RWPE2 (cell line): ENCODE results near the gene TMED6.

Experiments used
- ATAC-seq: fragments of 200-7000 bp; cut with Tn5 transposase; 3 replicates; pipeline ENCODE4 v1.9.1; 2021; ENCODE audit warnings: low read depth
- DNase-seq: peaks from one replicate; pipeline ENCODE4 v3.0.0-alpha.2; 2020; ENCODE audit warnings: low spot score
- H3K27ac ChIP-seq: fragments of 450-650 bp; 2 replicates; pipeline ENCODE4 v1.5.1; 2017; ENCODE audit warnings: mild to moderate bottlenecking; ENCODE audit not compliant: poor library complexity, severe bottlenecking
- H3K27me3 ChIP-seq: fragments of 250-450 bp; sonication (Bioruptor Pico); 2 replicates; pipeline ENCODE4 v1.5.1; 2021; ENCODE audit warnings: mild to moderate bottlenecking, moderate library complexity; ENCODE audit not compliant: insufficient read depth, poor library complexity, severe bottlenecking
- H3K36me3 ChIP-seq: fragments of 250-450 bp; sonication (Bioruptor Pico); 2 replicates; pipeline ENCODE4 v1.5.1; 2020; ENCODE audit warnings: low read depth, mild to moderate bottlenecking, moderate library complexity
- H3K4me1 ChIP-seq: fragments of 250-450 bp; sonication (Bioruptor Pico); 2 replicates; pipeline ENCODE4 v1.5.1; 2021; ENCODE audit warnings: mild to moderate bottlenecking, moderate library complexity; ENCODE audit not compliant: insufficient read depth, poor library complexity, severe bottlenecking
- H3K4me3 ChIP-seq: fragments of 250-450 bp; sonication (Bioruptor Pico); 2 replicates; pipeline ENCODE4 v1.5.1; 2021; ENCODE audit warnings: mild to moderate bottlenecking, moderate library complexity; ENCODE audit not compliant: severe bottlenecking
- H3K9me3 ChIP-seq: fragments of 250-450 bp; sonication (Bioruptor Pico); 2 replicates; pipeline ENCODE4 v1.5.1; 2021; ENCODE audit warnings: mild to moderate bottlenecking, moderate library complexity; ENCODE audit not compliant: severe bottlenecking
- TF ChIP-seq, protein P1 (sequence below): fragments of 450-650 bp; IDR thresholded peaks from one replicate; pipeline ENCODE4 v1.5.1; 2017; ENCODE audit warnings: mild to moderate bottlenecking, moderate library complexity; ENCODE audit not compliant: poor library complexity, severe bottlenecking

TMED6 gene

DNA sequence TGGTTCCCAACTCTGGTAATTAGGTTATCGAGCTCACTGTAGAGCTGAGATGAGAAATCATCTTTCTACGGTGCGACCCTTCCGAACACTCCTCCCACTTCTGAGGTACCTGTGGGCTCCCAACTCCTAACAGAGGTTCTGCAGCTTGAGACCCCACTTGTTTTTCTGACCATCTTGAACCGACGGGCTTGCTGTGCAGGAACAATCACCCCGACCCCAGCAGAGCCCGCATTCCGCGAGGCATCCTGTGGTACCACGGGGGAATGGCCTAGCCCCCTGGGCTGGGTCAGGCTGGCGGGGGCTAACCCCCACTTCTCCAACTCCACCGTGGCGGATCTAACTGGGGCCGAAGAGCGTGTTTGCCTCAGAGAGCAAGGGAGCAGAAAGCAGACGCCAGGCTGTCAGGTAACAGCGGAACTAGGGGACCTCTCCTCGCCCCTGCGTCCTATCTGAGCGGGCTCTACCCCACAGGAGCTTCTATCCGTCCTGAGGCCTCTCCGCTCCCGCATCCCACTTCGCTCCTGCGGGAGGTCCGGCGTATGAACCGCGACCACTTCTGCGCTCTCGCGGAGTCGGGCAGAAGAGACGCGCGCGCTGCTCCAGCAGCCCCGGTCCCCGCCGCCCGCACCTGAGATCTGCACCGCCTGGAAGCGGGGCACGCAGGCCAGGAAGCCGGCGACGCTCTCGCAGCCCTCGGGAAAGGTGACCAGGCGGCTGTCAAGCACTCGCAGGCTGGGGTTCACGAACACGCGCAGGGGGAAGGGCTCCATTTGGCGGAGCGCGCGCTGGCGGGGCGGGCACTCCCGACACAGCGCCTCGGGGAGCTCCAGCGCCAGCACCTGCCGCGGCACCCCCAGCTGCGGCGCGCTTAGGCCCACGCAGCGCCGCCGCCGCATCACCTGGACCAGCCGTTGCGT lies 22.0 kb downstream of the TMED6 start:
- Histone ChIP-seq H3K4me3 (peak overlapping the region; percentile 83), H3K36me3 (peaks cover 74% of the 10 kb centered on the region), H3K9me3 (no peaks in the 10 kb centered on the region), H3K27ac (peak overlapping the region; percentile 57), H3K27me3 (no peaks in the 10 kb centered on the region), H3K4me1 (peaks cover 13% of the 10 kb centered on the region)
- ATAC-seq (peak; percentile 26), DNase-seq (peak; percentile 61)
- TF ChIP-seq, protein P1, sequence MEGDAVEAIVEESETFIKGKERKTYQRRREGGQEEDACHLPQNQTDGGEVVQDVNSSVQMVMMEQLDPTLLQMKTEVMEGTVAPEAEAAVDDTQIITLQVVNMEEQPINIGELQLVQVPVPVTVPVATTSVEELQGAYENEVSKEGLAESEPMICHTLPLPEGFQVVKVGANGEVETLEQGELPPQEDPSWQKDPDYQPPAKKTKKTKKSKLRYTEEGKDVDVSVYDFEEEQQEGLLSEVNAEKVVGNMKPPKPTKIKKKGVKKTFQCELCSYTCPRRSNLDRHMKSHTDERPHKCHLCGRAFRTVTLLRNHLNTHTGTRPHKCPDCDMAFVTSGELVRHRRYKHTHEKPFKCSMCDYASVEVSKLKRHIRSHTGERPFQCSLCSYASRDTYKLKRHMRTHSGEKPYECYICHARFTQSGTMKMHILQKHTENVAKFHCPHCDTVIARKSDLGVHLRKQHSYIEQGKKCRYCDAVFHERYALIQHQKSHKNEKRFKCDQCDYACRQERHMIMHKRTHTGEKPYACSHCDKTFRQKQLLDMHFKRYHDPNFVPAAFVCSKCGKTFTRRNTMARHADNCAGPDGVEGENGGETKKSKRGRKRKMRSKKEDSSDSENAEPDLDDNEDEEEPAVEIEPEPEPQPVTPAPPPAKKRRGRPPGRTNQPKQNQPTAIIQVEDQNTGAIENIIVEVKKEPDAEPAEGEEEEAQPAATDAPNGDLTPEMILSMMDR = no peak

DNA sequence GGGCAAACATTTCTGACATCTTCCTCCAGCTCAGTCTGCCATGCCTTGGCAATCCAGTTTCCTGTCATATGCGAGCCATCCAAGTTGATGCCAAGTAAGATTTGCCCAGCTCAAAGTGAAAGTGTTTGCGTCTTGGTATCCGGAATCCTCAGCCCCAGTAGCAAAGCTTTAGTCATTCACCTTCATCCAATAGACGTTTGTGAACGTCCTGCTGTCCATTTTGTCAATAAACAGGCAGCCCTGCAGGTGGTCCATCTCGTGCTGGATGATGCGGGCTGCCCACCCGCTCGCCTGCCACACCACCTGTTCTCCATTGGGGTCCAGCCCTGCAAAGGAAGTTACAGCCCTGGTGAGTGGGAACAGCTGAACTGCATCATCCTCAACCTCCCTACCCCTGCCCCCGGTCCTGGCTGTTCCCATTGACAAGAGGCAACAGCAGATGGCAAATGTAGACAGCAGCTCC lies 22.7 kb downstream of the TMED6 start:
- TF ChIP-seq, protein P1 = no peak
- peak overlapping the region; percentile 57 for H3K27ac ChIP-seq
- H3K27me3 ChIP-seq = no peaks in the 10 kb centered on the region
- ATAC-seq (peak; percentile 16), DNase-seq (peak; percentile 45)
- peaks cover 13% of the 10 kb centered on the region for H3K4me1 ChIP-seq
- peak overlapping the region; percentile 83 for H3K4me3 ChIP-seq
- H3K9me3 ChIP-seq = no peaks in the 10 kb centered on the region
- peaks cover 74% of the 10 kb centered on the region for H3K36me3 ChIP-seq

DNA sequence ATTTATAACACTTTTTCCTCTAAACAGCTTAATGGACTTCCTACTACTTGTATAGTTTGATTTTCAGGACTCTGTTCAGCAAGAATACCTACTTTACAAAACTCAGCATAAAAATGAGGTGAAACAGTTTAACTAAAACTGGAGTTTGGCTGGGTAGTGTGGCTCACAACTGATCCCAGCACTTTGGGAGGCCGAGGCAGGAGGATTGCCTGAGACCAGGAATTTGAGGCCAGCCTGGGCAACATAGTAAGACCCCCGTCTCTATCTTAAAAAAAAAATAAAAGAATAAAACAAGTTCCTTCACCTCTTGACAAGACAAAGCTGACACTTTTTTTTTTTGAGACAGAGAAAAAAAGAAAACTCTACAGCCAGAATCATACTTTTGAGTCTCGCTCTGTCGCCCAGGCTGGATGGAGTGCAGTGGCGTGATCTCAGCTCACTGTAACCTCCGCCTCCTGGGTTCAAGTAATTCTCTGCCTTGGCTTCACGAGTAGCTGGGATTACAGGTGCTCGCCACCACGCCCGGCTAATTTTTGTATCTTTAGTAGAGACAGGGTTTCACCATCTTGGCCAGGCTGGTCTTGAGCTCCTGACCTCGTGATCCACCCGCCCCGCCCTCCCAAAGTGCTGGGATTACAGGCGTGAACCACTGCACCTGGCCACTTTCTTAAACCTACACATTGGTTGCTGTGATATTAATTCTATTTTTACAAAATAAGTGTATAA lies 23.8 kb downstream of the TMED6 start:
- TF ChIP-seq, protein P1 = no peak
- ATAC-seq = no peak
- DNase-seq = peak; percentile 20
- peak overlapping the region; percentile 57 for H3K27ac ChIP-seq
- H3K27me3 ChIP-seq = no peaks in the 10 kb centered on the region
- peaks cover 13% of the 10 kb centered on the region for H3K4me1 ChIP-seq
- no peak overlapping the region for H3K4me3 ChIP-seq
- peaks cover 77% of the 10 kb centered on the region for H3K36me3 ChIP-seq
- H3K9me3 ChIP-seq = no peaks in the 10 kb centered on the region

DNA sequence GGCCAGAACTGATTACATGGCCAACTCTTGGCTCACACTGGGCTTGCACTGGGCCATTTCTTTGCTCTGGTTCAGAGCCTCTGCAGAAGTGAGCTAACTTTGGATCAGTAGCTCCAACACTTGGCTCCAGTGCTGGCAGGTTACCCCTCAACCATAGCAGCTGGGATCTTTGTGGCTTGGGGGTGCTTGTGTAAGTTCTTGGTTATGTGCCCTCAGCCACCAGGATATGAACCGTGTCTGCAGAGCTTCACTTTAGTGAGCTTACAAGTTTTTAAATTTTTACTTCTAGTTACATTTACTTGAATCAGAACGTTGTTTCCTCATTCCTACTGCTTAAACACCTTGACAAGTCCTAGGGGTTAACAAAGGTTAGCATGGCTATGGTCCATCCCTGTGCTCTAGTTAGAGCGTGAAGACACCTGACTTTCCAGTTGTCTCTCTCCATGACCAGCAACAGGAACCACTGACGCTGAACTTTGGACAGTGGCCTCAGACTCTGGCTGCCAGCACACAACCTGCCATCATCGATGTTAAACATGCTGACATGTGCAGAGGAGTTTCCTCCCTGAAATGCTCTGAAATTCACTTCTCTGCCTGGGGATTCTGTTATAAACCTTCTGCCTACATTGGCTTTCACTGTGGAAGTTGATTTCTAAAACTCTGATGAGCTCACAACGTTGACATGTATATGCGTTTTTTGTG lies 25.3 kb downstream of the TMED6 start:
- TF ChIP-seq, protein P1 = no peak
- Histone ChIP-seq H3K9me3 (no peaks in the 10 kb centered on the region), H3K27me3 (no peaks in the 10 kb centered on the region), H3K4me1 (peaks cover 13% of the 10 kb centered on the region), H3K36me3 (peaks cover 79% of the 10 kb centered on the region), H3K4me3 (no peak overlapping the region), H3K27ac (no peak overlapping the region)
- DNase-seq (peak; percentile 17), ATAC-seq (no peak)
